Breast epithelium (tissue), 3 donors: ENCODE measurements around the gene FLT4.

Experiments used
- CTCF ChIP-seq, 3 donors: fragments of 450-650 bp; IDR thresholded peaks; one replicate each; pipeline ENCODE4 v1.5.1; 2016 to 2017; ENCODE audit warnings: antibody characterized with exemption in 3 of 3, mild to moderate bottlenecking in 3 of 3, moderate library complexity in 3 of 3
- POLR2A ChIP-seq: fragments of 450-650 bp; IDR thresholded peaks from one replicate; pipeline ENCODE4 v1.6.1; 2016; ENCODE audit warnings: antibody characterized with exemption, mild to moderate bottlenecking, moderate library complexity
- POLR2AphosphoS5 ChIP-seq, 3 donors: sonication (generic); formaldehyde crosslinking; IDR thresholded peaks; one replicate each; pipeline ENCODE4 v1.6.1; 2017; ENCODE audit warnings: antibody characterized with exemption in 3 of 3

- no peak for TF ChIP-seq CTCF (IDR thresholded peaks at IDR 0.05)
- TF ChIP-seq POLR2AphosphoS5 (IDR thresholded peaks at IDR 0.05) = no peak
- no peak for TF ChIP-seq POLR2A
Observed at GRCh38 chr5:180583738-180584137, 65.7 kb downstream of the FLT4 start.
